Activated CD4-positive, alpha-beta T cell treated with anti-CD3 and anti-CD28 coated beads, Interleukin-2, Interleukin-4, amounts not matched to agents 100 ng/mL and 50 ng/mL, durations not matched to agents 16 hours and 8 hours (primary cell): ENCODE measurements around the gene HEPN1.
A peak's percentile ranks its signal among the peaks of the same experiment; 100 is the strongest.

Experiments used
- DNase-seq: peaks from one replicate; pipeline ENCODE4 v3.0.0-alpha.2; 2020; ENCODE audit warnings: low spot score

HEPN1 gene

DNA sequence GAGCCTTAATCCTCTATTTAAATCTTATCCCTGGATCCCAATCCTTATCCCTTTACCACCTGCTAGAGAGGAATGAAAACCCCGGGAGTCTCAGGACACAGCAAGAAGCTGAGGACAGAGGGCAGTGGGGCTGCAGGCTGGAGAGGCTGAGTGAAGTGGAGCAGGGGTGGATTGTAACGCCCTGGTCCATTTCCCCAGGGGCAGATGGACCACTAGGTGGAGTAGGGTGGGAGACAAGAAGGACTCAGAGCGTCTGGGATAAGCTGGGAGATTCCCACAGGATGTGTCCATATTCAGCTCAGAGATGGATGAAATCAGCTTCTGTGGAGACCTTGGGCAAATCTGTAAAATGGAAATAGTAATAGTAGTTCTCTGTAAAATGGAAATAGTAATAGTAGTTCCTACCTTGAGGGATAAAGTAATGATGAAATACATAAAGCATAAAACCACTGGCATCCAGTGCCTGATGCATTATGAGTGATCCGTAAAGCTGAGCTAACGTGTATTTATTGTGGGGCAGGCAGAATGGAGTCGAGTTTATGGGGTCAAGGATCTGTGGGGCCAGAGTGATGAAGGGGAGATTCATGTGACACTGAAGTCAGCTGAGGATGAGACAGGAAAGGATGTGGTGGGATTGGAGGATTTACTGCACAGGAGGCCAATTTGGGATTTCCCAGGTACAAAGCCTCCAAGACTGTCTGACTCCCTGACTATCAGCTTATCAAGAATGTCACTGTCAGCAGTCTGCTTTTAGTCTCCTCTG lies 19.5 kb upstream of the HEPN1 start:
- DNase-seq = no peak

GRCh38 chr11:124900464-124900863 lies 18.6 kb upstream of the HEPN1 start:
- DNase-seq = no peak

- DNase-seq = no peak
Measured at GRCh38 chr11:124902616-124903015, 16.4 kb upstream of the HEPN1 start.

DNA sequence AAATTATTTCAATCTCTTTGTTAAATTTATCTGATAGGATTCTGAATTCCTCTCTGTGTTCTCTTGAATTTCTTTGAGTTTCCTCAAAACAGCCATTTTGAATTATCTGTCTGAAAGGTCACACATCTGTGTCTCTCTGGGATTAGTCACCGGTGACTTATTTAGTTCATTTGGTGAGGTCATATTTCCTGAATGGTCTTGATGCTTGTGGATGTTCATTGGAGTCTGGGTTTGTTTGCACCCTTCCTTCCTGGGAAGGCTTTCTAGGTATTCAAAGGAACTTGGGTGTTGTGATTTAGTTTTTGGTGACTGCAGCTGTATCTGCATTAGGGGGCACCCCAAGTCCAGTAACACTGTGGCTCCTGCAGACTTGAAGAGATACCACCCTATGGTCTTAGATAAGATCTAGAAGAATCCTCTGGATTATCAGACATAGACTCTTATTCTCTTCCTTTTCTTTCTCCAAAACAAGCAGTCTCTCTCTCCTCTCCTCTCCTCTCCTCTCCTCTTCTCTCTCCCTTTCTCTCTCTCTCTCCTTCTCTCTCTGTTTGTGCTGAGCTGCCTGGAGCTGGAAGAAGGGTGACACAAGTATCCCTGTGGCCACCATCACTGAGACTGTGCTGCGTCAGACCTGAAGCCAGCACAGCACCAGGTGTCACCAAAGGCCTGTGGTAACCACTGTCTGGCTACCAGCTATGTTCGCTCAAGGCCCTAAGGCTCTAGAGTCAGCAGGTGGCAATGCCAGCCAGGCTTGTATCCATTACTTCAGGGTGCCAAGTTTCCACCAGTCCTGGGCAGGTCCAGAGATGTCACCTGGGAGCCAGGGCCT lies 3.3 kb upstream of the HEPN1 start:
- DNase-seq = no peak

- DNase-seq = no peak
Measured at GRCh38 chr11:124916370-124916710, 2.7 kb upstream of the HEPN1 start.

DNA sequence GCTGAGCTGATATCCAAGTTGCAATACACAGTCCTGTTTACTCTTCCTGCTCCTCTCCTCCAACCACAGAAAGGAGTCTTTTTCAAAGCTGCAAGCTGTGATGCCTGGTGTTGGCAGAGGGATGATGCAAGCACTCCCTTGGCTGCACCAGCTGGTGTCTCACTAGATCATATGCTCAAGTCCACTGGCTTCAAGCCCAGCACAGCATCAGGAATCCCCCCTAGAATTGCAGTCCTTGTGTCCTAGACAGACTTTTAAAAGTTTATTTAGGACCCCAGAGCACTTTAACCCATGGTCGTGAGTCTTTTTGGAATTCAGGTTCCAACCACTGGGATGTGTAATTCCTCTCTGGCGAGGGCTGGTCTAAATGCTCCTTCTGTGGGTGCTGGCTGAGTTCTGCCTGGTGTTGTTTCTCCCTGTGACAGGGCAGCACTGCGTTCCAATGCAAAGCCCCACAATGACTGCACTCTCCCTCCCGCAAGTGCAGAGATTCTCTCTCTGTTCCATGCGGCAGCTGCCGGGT lies 1.9 kb upstream of the HEPN1 start:
- DNase-seq = no peak

DNA sequence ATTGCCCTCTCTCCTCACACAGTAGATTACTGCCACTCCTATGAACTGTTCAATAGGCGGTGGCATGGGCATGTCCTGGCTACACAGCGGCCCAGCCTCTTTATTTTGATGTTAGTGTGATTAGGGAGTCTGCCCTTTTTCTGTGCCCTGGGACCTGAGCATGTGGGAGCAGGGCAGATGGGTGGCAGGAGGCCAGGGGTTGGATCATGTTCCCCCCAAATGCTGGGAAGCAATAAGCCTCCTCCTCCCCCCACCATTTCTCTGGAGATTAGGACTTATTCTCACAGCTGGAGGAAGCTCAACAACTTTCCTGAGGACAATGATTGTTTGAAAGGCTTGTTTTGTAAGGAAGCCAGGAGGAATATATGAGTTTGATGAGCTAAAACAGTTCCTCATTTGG lies 848 bp downstream of the HEPN1 start:
- no peak for DNase-seq

GRCh38 chr11:124920356-124920755 lies 1.3 kb downstream of the HEPN1 start:
- no peak for DNase-seq

GRCh38 chr11:124920870-124921609 lies 2.0 kb downstream of the HEPN1 start:
- DNase-seq = peak; percentile 61

GRCh38 chr11:124922831-124923230 lies 3.8 kb downstream of the HEPN1 start:
- DNase-seq = no peak

GRCh38 chr11:124923296-124923695 lies 4.2 kb downstream of the HEPN1 start:
- DNase-seq = no peak

DNA sequence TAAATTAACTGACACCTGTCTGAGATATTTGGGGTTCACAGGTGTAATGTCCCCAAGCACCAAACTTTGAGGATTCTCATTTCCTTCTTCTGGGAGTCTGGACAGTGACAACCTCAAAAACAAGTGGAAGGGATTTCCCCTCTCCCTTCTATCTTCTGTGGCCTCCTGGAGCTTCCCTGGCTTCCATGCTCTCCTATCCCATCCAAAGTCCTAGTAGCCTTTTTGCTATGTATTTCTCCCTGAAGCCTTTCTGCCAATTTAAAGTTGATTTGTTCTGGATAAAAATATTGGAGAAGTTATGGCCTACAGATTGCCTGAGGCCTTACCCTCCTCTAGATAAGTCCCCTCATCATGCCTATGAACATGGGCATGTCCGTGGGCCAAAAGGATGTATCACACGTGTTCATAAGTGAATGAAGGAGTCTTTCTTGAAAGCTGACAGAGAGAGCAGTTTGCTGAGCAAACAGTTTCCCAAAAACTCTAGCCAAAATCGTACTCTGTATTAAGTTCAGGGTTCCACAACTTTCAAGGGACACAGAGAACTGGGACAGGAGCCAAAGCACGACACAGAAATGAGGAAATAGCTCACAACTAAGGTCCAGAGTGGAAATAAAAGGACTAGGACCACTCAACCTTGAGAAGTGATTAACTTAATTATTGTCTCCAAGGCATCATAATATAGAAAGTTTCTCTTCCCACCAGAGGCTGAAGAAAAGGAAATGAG lies 10.1 kb downstream of the HEPN1 start:
- no peak for DNase-seq

- no peak for DNase-seq
Measured at GRCh38 chr11:124930799-124931198, 11.7 kb downstream of the HEPN1 start.

DNA sequence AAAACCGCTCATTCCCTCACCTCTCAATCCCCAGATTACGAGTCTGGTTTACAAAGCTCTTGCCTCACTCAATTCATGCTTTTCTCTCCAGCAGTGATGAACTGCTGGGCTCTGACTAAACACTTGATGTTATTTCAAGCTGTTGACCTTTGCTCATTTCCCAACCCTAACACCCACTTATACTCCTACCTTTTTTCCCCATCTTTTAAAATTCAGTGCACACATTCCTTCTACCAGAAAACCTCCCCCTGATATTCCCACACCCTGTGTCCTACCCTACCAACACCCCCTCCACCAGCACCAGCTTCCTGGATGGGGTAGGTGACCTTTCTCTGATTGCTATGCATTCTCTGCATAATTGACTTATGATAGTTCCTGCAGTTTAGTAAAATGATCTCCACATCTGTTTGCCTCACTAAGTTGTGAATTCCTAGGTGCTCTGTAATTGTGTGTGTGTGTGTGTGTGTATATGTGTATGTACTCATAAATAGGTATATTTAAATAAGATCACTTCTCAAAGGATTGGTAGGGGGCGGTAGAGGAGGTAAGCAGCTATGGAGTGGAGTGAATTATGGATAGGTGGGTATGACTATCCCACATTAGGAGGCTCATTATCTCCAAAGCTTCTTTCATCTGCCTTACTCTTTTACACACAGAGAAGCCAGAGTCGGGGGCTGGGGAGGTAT lies 16.0 kb downstream of the HEPN1 start:
- DNase-seq = no peak

DNA sequence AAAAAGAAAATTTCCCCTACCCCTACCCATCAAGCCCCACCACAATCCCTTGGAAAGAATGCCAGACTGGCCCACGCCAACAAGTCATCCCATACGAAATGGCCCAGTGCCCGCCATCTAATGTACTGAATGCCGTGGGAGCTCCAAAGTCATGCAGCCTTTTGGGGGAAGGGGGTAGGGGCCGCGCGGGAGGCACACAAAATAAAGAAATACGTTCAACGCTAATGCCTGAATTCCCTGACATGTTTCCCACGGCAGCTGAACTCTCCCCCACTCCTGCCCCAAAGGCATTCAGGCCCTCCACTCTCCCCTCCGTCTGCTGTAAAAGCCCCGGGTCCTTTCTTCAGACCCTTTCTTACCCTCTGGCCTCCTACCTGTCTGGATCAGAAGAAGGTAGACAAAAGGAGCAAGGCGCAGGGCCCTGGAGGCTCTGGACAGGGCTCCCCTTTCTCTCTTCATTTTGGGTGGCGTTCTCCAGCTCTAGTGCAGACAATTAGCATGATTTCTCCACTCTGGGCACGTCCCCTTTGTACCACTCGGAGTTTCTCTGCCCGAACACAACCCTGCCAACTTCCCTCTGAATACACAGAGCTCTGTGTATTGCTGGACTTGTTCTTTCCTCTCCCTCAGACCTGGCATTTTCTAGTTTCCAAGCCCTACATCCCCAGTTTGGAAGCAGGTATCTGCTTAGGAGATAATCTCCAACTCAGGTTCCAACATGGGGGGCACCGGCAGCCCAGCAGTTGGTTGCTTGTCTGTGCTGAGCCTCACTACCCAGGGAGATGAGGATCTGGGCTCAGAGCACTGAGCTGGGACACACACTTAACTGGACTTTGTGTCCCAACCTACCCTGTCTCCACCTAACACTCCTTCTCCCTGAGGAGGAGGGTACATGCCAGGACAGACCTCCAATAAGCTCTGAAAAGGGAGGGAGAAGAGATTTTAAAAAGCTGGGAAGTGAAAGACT lies 16.8 kb downstream of the HEPN1 start, which contains the start of gene HEPACAM:
TSS of gene HEPACAM (minus strand) at position 500 of the 967 bp plus-strand sequence. CDS start at position 459, 41 bp downstream.
- no peak for DNase-seq

DNA sequence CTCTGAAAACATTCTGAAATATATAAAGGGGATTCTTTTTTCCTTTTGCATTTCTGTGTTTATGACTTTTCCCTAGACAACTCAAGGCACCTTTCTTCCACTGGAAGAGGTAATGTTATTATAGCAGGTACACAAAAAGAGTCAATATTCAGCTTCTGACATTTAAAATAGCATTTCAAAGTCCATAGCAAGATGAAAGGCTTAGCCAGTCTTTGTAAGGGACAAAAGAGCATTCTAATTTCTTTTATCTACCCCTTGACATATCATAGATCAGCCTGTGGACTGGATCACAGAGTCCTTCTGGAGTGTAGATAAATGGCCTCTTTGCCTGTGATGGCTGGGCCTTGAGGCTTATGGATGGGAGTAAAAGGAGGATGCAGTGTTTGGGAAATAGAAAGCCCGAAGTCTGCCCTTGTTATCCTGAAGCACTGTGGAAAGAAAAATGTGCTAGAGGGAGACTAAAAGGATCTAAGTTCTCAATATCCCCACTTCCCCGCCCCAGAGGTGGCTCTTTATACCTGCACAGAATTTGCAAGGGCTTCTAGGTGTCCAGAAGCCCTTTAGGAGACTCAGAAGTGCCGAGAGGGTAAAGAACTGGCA lies 18.4 kb downstream of the HEPN1 start:
- DNase-seq = no peak

DNA sequence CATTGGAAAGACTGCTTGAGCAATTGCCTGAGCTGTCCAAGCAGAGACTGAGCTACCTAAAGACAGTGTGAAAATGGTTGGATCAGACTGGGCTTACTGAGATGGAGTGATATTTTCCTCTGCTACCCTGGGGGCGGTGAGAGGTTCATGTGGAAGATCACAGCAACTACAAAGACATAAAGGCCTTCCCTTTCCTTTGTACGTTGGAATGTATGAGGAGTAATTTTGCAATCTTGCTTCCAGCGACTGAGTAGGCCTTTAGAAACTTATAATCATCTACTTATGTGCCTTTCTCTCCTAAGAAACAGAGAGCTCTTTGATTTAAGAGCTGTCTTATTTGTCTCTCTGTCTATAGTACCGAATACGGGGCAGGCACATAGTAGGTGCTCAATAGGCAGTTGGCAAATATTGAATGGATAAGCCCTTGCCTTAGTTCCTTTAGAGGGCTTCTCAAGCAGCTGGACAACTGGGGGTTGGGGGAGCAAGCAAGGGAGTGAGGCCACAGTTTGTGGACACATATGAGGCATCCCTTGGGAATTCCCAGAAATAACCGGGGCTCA lies 19.2 kb downstream of the HEPN1 start:
- no peak for DNase-seq

GRCh38 chr11:124938970-124939369 lies 19.9 kb downstream of the HEPN1 start:
- no peak for DNase-seq

GRCh38 chr11:124941703-124942102 lies 22.7 kb downstream of the HEPN1 start:
- DNase-seq = no peak
